Activated CD8-positive, alpha-beta memory T cell treated with anti-CD3 and anti-CD28 coated beads, Interleukin-2, amount 10 ng/mL, durations not matched to agents 7 days and 5 days (primary cell): Measurements from ENCODE around the gene TRMT112. TPM values are rescaled to one million over a fixed set of nuclear protein-coding genes. Genes with fewer than 3 reads are reported as not detected.
A peak's percentile ranks its signal among the peaks of the same experiment; 100 is the strongest.

Experiments
- ATAC-seq: fragments of 150-1000 bp; cut with Tn5 transposase; one replicate; pipeline ENCODE4 v1.10.0; 2021; ENCODE audit warnings: moderate library complexity
- CTCF ChIA-PET: fragments of 350-600 bp; sonication (Branson Sonifier 250); formaldehyde crosslinking; loops from one replicate; lab custom pipeline; 2021; ENCODE audit warnings: antibody characterized with exemption; lab: Charles Lee
- DNase-seq: peaks from one replicate; pipeline ENCODE4 v3.0.0-alpha.2; 2020
- H3K27ac Mint-ChIP-seq: one replicate; pipeline ENCODE4 v1.8.0; 2021; ENCODE audit warnings: mild to moderate bottlenecking, mixed read lengths
- H3K27me3 Mint-ChIP-seq: one replicate; pipeline ENCODE4 v1.8.0; 2021; ENCODE audit warnings: mixed read lengths
- H3K36me3 Mint-ChIP-seq: one replicate; pipeline ENCODE4 v1.8.0; 2021; ENCODE audit warnings: mild to moderate bottlenecking, mixed read lengths
- H3K4me1 Mint-ChIP-seq: one replicate; pipeline ENCODE4 v1.8.0; 2021; ENCODE audit warnings: mixed read lengths
- H3K4me3 Mint-ChIP-seq: one replicate; pipeline ENCODE4 v1.8.0; 2021; ENCODE audit warnings: mild to moderate bottlenecking, moderate library complexity, mixed read lengths
- H3K9me3 Mint-ChIP-seq: one replicate; pipeline ENCODE4 v1.8.0; 2022; ENCODE audit warnings: low read depth, mixed read lengths
- microRNA-seq: library from miRNA; unstranded; fragments of <30 nt; microRNA quantifications from one replicate; pipeline ENCODE4 v1.2.0, GENCODE V29; 2022
- total RNA-seq, 2 experiments: library from RNA; stranded (reverse); gene quantifications; one replicate each; pipeline ENCODE4 v1.2.3, GENCODE V29; 2021

TRMT112 gene
- total RNA-seq, 2 experiments from 2014 or later = 134 to 153 TPM

GRCh38 chr11:64275841-64276240, 41.5 kb downstream of the TRMT112 start:
- CTCF ChIA-PET = interaction anchor here (1.0 to 3.0 kb wide), 4 partner anchors 11 to 28 kb away, joined by 3 to 12 read pairs (median 6); partner anchors contain the start of gene PLCB3
- no peak overlapping the region for H3K27ac Mint-ChIP-seq
- no peaks in the 10 kb centered on the region for H3K9me3 Mint-ChIP-seq
- DNase-seq (no peak), ATAC-seq (no peak)
- H3K4me1 Mint-ChIP-seq = peaks cover 14% of the 10 kb centered on the region
- H3K36me3 Mint-ChIP-seq = peaks cover 7% of the 10 kb centered on the region
- H3K4me3 Mint-ChIP-seq = no peak overlapping the region
- no peaks in the 10 kb centered on the region for H3K27me3 Mint-ChIP-seq

GRCh38 chr11:64275031-64275800, 42.1 kb downstream of the TRMT112 start:
- DNase-seq = no peak
- Mint-ChIP-seq H3K4me1 (peaks cover 16% of the 10 kb centered on the region), H3K27ac (no peak overlapping the region), H3K36me3 (peaks cover 7% of the 10 kb centered on the region), H3K4me3 (no peak overlapping the region), H3K27me3 (no peaks in the 10 kb centered on the region), H3K9me3 (no peaks in the 10 kb centered on the region)
- no peak for ATAC-seq
- CTCF ChIA-PET = interaction anchor here (1.0 to 3.0 kb wide), 4 partner anchors 24 to 174 kb away, joined by 3 to 12 read pairs (median 6); partner anchors contain the start of gene PLCB3

- peaks cover 4% of the 10 kb centered on the region for H3K36me3 Mint-ChIP-seq
- no peaks in the 10 kb centered on the region for H3K9me3 Mint-ChIP-seq
- H3K4me1 Mint-ChIP-seq = peaks cover 31% of the 10 kb centered on the region
- H3K27ac Mint-ChIP-seq = peak overlapping the region; percentile 96
- H3K27me3 Mint-ChIP-seq = no peaks in the 10 kb centered on the region
- peak; percentile 98 for DNase-seq
- peak overlapping the region; percentile 89 for H3K4me3 Mint-ChIP-seq
- peak; percentile 71 for ATAC-seq
- CTCF ChIA-PET = interaction anchor here (1.0 to 6.1 kb wide), 15 partner anchors 15 to 84 kb away, joined by 3 to 104 read pairs (median 7); partner anchors contain the start of genes BAD, CATSPERZ, ESRRA and FERMT3
These were observed 47.7 kb downstream of the TRMT112 start for GRCh38 chr11:64269540-64270220.

DNA sequence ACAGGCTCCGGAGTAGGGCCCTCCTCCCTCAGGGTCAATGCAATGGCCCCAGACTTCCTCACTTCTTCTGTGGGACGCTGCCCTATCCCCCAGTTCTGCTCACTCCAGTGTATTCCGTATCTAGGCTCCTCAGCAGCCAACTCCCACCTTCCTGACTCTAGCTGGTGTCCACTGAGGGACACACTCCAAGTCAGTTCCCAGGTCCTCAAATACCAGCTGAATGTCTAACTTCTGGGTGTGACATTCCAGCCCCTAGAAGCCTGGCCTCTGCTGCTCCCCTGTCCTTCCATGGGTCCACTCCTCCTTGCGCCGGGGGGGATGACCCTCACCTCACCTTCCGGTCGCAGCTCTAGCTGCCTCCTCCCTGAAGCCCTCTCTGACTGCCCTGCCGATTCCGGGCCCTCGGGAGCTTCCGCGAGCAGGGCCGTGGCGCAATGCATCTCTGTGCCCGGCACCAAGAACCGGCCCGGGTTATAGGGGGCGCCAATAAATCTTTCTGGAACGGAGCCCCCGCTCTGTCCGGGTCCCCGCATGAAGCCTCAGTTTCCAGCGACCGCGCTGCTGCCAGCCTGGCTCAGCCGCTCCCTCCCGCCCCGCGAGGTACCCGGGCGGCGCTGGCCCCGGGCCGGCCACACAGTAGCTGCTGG, 48.3 kb downstream of the TRMT112 start:
- Mint-ChIP-seq H3K36me3 (peaks cover 4% of the 10 kb centered on the region), H3K9me3 (no peaks in the 10 kb centered on the region), H3K27ac (peak overlapping the region; percentile 96), H3K27me3 (no peaks in the 10 kb centered on the region), H3K4me1 (peaks cover 31% of the 10 kb centered on the region), H3K4me3 (peak overlapping the region; percentile 89)
- ATAC-seq (peak; percentile 28), DNase-seq (peak; percentile 86)
- CTCF ChIA-PET = interaction anchor here (1.0 to 6.1 kb wide), 11 partner anchors 16 to 83 kb away, joined by 3 to 104 read pairs (median 7); partner anchors contain the start of genes BAD, CATSPERZ, ESRRA and FERMT3

GRCh38 chr11:64268025-64268892, 49.1 kb downstream of the TRMT112 start:
- peaks cover 2% of the 10 kb centered on the region for H3K36me3 Mint-ChIP-seq

GRCh38 chr11:64267207-64267945, 50.0 kb downstream of the TRMT112 start:
- ATAC-seq = no peak
- no peak overlapping the region for H3K4me3 Mint-ChIP-seq
- DNase-seq = no peak
- H3K27me3 Mint-ChIP-seq = no peaks in the 10 kb centered on the region
- peaks cover 31% of the 10 kb centered on the region for H3K4me1 Mint-ChIP-seq
- H3K9me3 Mint-ChIP-seq = no peaks in the 10 kb centered on the region
- CTCF ChIA-PET = interaction anchor here (0.7 to 6.1 kb wide), 10 partner anchors 13 to 63 kb away, joined by 3 to 104 read pairs (median 7); partner anchors contain the start of genes BAD, CATSPERZ, ESRRA and FERMT3
- H3K27ac Mint-ChIP-seq = peak overlapping the region; percentile 96
- peaks cover 6% of the 10 kb centered on the region for H3K36me3 Mint-ChIP-seq

More at GRCh38 chr11:64268025-64268892, 49.1 kb downstream of the TRMT112 start:
- ATAC-seq (no peak), DNase-seq (no peak)
- no peaks in the 10 kb centered on the region for H3K9me3 Mint-ChIP-seq
- CTCF ChIA-PET = interaction anchor here (0.7 to 6.1 kb wide), 13 partner anchors 14 to 82 kb away, joined by 3 to 104 read pairs (median 7); partner anchors contain the start of genes BAD, CATSPERZ, ESRRA and FERMT3
- no peaks in the 10 kb centered on the region for H3K27me3 Mint-ChIP-seq
- peak overlapping the region; percentile 89 for H3K4me3 Mint-ChIP-seq
- peak overlapping the region; percentile 96 for H3K27ac Mint-ChIP-seq
- H3K4me1 Mint-ChIP-seq = peaks cover 30% of the 10 kb centered on the region

Small RNA genes within 50 kb of the gene (microRNA-seq; reads per million reads assigned to microRNA genes)
- 1.3 reads per million for gene MIR7155

Other genes with a start within 250 kb of the TRMT112 start
- gene MACROD1, start 151.4 kb downstream of the TRMT112 start, total RNA-seq = 10 to 100 TPM; 10.1 to 12.3 TPM
- 100 to 1,000 TPM; 303 to 410 TPM for gene STIP1, start 131.4 kb downstream of the TRMT112 start, total RNA-seq
- 100 to 1,000 TPM; 210 to 217 TPM for gene FERMT3, start 110.8 kb downstream of the TRMT112 start, total RNA-seq
- 10 to 100 TPM; 33.4 to 37.1 TPM for gene TRPT1, start 91.4 kb downstream of the TRMT112 start, total RNA-seq
- gene NUDT22, start 91.3 kb downstream of the TRMT112 start, total RNA-seq = 10 to 100 TPM; 83.8 to 84.1 TPM
- 10 to 100 TPM; 29.7 to 37.0 TPM for gene DNAJC4, start 87.0 kb downstream of the TRMT112 start, total RNA-seq
- 10 to 100 TPM; 53.4 to 54.8 TPM for gene VEGFB, start 83.0 kb downstream of the TRMT112 start, total RNA-seq
- gene FKBP2, start 76.5 kb downstream of the TRMT112 start, total RNA-seq = 10 to 100 TPM; 23.4 to 23.9 TPM
- 100 to 1,000 TPM; 142 to 177 TPM for gene PPP1R14B, start 70.6 kb downstream of the TRMT112 start, total RNA-seq
- gene PLCB3, start 66.0 kb downstream of the TRMT112 start, total RNA-seq = 10 to 100 TPM; 18.1 to 20.4 TPM
- 10 to 100 TPM; 35.6 to 36.1 TPM for gene BAD, start 32.9 kb downstream of the TRMT112 start, total RNA-seq
- gene GPR137, start 31.7 kb downstream of the TRMT112 start, total RNA-seq = 10 to 100 TPM; 32.9 to 46.0 TPM
- gene KCNK4, start 26.3 kb downstream of the TRMT112 start, total RNA-seq = under 1 TPM in 1 of 2 experiments, not detected in 1; 0.29 TPM
- not detected for gene CATSPERZ, start 17.2 kb downstream of the TRMT112 start, total RNA-seq
- gene ESRRA, start 12.0 kb downstream of the TRMT112 start, total RNA-seq = 10 to 100 TPM; 46.6 to 54.0 TPM
- gene PRDX5, start 562 bp upstream of the TRMT112 start, total RNA-seq = 100 to 1,000 TPM; 125 to 163 TPM
- 100 to 1,000 TPM; 152 to 164 TPM for gene CCDC88B, start 22.6 kb upstream of the TRMT112 start, total RNA-seq
- 10 to 100 TPM; 31.1 to 41.9 TPM for gene RPS6KA4, start 41.6 kb upstream of the TRMT112 start, total RNA-seq
- not detected for gene SLC22A11, start 238.4 kb upstream of the TRMT112 start, total RNA-seq